OCI-LY7 (cell line): ENCODE data around the gene ABCF1.

Experiments
- EZH2phosphoT487 ChIP-seq: fragments of 200-600 bp; sonication (generic); IDR thresholded peaks from 2 replicates; pipeline ENCODE4 v1.6.1; 2018; ENCODE audit warnings: low read depth, borderline replicate concordance, mild to moderate bottlenecking, mixed run types, antibody characterized with exemption, low read length, moderate library complexity, mixed read lengths
- TF ChIP-seq, protein P1 (sequence below): fragments of 200-600 bp; sonication (generic); conservative IDR thresholded peaks from 2 replicates; pipeline ENCODE4 v1.5.1; 2014; ENCODE audit warnings: mild to moderate bottlenecking, antibody characterized with exemption, low read length, moderate library complexity, mixed read lengths

DNA sequence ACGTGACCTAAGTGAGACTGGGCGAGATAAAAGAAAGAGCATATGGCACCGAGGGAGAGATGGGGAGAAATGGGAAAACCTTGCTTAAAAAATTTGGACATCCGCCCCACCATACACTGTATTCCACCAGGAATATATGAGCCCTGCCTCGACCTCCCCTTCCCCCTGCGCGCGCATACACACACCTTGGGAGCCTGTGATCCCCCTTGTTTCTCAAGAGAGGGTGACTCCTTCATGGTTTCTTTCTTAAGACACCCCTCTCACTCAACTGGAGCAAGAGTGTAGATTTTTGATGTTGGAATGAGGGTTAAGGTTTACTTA, 480 bp downstream of the ABCF1 start:
- TF ChIP-seq, protein P1, sequence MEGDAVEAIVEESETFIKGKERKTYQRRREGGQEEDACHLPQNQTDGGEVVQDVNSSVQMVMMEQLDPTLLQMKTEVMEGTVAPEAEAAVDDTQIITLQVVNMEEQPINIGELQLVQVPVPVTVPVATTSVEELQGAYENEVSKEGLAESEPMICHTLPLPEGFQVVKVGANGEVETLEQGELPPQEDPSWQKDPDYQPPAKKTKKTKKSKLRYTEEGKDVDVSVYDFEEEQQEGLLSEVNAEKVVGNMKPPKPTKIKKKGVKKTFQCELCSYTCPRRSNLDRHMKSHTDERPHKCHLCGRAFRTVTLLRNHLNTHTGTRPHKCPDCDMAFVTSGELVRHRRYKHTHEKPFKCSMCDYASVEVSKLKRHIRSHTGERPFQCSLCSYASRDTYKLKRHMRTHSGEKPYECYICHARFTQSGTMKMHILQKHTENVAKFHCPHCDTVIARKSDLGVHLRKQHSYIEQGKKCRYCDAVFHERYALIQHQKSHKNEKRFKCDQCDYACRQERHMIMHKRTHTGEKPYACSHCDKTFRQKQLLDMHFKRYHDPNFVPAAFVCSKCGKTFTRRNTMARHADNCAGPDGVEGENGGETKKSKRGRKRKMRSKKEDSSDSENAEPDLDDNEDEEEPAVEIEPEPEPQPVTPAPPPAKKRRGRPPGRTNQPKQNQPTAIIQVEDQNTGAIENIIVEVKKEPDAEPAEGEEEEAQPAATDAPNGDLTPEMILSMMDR, result no peak
- no peak for TF ChIP-seq EZH2phosphoT487
